ENCODE measurements around the gene CST3.
"Not testable (repeated sequence)": the region's sequence is repeated elsewhere in the genome, so short reads cannot be mapped to it uniquely, and the experiment has no call there.

Gene CST3

DNA sequence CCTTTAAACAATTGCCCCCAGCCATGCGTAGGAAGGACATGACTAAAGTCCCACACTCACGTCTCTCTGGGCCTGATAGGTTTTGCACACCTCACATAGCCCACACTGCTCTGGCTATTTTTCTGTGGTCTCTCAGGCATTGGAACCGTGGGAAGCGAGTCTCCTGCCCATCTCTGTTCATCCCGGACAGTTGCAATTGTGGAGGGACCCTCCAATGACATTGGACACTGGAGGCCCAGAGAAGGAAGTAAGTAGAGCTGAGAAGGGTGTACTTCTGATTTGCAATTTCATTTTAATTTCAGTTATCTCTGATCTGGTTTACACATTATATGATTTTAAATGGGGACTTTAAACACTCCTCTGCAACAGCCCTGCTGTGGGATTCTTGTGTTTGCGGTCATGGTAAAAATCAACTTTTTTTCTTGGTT, 23.3 kb upstream of the CST3 start:
- no peak for DNase-seq

GRCh38 chr20:23659989-23660837, 22.5 kb upstream of the CST3 start:
- no peak for DNase-seq

DNA sequence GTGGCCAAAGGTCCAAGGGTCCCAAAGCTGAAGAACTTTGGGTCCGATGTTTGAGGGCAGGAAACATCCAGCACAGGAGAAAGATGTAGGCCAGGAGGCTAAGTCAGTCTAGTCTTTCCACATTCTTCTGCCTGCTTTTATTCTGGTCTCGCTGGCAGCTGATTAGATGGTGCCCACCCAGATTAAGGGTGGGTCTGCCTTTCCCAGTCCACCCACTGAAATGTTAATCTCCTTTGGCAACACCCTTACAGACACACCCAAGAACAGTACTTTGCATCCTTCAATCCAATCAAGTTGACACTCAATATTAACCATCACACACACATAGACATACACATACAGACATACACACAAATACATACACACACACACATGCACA, 21.8 kb upstream of the CST3 start:
- not testable (repeated sequence) for DNase-seq

DNA sequence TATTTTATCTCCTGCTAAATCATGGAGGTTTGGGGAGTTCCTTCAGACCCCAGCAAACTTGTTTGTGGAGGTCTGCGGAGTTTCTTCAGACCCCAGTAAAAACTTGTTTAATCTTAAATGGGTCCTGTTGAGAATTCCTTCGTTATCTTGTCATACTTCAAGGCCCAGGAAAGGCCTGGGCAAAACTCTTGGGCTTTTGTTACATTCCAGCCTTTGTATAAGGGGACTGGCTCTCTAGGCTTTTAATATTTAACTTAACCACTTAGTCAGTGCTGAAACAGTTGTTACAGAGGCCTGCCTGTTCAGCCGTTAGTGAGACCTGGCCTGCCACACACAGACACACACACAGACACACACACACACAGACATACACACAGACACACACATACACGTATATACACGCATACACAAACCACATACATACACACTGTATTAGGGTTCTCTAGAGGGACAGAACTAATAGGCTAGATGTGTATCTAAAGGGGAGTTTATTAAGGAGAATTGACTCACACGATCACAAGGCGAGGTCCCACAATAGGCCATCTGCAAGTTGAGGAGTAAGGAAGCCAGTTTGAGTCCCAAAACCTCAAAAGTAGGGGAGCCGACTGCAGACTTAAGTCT, 21.3 kb upstream of the CST3 start:
- no peak for DNase-seq

DNA sequence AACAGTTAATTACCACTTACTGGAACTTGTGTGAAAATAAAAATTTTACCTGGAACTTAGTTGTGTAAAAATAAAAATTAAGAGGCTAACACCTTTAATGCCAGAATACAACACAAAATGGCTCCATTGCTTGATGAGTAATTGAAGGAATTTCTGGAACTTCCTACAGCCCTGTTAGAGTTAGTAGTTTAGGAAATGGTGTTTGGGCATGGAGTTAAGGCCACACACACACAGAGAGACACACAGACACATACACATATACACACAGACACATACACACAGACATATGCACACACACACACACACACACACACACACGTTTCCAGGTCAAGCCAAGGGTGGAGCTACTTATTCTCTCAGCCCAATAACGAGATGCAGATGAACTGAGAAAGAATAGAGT, 20.6 kb upstream of the CST3 start:
- no peak for DNase-seq

DNA sequence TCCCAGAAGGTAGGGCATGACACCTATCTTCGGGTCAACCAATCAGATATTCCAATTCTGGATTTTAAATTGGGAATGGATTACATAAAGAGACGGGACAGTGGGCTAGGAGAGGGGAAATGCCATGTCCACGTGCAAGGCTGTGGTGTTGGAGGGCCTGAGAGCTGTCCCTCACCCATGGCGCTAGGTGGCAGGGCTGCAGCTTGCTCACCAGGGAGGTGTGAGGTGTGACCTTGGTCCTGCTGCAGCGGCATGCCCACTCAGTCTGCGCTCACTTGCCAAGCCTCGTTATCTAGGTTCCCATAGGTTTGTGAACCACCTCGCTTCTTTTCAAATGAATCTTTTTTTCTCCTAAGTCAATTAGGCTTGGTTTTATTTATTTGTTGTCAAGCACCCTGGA, 19.4 kb upstream of the CST3 start:
- no peak for DNase-seq

DNA sequence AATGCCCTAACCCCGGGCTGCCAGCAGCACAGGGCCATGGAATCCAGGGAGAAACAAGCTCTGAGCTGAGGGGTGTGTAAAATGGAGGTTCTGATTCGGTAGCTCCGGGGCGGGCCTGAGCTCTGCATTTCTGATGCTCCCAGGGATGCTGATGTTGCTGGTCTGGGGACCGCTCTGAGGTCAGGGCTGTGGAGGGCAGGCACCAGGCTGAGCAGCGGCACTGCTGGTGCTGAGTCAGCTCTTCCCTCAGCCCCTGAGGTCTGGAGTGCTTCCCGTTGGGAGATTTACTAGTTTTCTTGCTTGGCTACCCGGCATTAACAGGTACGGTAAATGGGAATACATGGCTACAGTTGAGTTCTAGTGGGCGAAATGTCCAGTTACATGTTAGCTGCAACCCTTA, 18.6 kb upstream of the CST3 start:
- DNase-seq: no peak

DNA sequence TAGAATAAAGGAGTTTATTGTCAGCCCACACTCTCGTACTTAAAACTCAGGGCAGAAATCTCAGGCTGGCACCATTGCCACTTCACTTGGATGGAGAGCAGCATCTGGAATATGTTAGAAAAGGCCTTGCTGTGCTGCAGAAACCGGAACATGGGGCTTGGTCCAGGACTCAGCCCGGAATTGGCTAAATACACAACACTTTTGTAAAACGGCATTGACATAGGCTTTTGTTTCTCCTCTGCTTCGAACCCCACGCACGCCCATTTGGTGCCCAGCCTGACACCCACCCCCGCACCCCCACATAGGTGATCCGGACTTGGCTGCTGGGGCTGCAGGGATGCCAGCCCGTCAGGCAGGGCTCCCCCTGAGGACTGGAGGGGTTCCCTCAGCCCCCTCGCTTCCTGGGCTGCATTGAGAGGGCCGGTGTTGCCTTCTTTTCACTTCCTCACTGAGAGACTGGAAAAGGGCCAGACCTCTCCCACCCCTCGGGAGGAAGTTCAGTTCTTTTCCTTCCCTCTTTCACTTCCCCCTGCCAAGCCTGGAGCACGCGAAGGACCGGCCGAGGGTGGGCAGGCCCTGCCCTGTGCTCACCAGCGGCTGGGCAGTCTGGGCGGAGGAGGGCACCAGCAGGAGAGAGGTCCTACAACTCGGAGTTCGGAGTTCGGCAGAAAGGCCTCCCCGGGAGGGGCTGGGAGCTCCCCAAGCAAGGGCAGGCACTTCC, 17.9 kb upstream of the CST3 start:
- peak; percentile 10 for DNase-seq

DNA sequence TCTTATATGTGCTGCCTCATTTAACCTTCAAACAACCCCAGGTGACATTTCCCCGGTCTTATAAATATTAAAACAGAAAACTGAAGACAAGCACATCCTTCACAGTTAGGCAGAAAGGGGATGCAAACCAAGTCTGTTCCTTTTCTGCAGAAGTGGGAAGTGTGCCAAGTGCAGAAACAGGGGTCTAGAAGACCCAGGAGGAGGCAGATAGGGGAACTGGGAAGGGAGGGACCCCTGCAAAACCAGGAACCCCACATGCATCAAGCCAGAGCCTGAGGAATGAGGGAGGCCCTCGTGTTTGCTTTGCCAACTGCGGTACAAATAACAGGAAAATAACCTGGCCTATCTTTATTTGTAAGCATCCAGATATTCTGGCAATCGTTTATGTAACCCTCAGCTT, 17.0 kb upstream of the CST3 start:
- no peak for DNase-seq

GRCh38 chr20:23654000-23654399, 16.2 kb upstream of the CST3 start:
- no peak for DNase-seq

DNA sequence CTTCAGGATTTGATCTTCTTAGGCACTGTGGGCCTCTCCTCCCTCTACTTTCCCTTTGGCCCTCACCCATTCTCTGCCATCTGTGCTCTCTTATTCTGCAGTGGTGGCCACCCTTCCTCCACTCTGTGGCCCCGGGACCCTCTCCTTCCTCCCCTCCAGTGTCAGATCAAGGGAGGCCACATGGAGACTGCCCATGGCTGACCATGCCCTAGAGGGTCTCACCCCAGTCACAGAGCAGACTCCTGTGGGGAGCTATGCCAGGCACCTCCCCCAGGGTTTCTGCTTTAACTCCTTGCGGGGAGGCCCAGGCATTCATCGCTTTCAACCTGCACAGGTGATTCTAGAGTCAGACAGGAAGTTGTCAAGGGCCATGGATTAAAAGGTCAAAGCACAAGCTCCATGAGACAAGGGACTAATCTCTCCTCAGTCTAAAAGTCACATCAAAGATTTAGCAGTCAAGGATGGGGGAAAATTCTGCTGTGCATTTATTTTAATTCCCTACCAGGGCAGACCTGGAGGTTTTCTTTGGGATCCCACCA, 15.7 kb upstream of the CST3 start:
- no peak for DNase-seq

DNA sequence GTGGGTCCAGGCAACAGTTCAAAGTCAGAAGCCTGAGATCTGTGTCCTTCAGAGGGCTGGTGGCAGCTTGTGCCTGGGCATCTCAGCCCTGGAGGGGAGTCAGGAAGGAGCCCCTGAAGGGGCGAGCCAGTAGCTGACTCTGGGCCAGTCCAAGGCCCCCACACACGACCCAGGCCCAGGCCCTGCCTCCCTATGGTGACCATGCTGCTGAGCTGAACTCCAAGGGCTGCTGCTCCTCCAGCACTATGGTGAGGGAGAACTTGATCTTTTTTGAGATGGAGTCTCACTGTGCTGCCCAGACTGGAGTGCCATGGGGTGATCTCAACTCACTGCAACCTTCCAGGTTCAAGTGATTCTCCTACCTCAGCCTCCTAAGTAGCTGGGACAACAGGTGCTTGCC, 15.2 kb upstream of the CST3 start:
- DNase-seq: no peak

DNA sequence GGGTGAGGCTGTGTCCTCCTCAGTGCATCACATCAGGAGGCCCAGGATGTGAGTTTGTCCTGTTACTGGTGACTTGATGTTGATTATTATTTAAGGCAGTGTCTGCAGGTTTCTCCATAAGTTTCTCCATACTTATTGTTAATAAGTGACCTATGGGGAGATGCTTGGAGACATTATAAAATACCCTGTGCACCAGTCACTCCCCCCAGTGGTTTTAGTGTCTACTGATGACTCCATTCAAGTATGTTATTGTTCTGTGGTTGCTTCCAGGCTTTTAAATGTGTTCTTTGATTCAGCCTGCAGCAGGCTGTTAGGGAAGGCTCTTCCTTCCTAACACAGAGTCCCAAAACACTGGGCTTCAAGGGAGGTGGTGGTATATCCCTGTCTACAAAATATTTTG, 14.6 kb upstream of the CST3 start:
- DNase-seq: no peak

DNA sequence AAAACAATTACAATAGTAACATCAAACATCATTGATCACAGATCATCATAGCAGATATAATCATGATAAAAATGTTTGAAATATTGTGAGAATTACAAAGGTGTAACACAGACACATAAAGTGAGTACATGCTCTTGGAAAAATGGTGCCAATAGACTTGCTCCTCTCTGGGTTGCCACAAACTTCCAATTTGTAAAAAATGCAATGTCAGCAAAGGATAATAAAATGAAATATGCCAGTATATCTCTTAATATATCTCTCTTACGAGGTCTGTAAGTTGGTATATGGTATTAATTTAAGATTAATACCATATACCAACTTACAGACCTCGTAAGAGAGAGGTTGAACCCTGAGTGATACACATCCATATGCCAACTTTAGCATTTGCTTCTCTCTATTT, 13.4 kb upstream of the CST3 start:
- no peak for DNase-seq

DNA sequence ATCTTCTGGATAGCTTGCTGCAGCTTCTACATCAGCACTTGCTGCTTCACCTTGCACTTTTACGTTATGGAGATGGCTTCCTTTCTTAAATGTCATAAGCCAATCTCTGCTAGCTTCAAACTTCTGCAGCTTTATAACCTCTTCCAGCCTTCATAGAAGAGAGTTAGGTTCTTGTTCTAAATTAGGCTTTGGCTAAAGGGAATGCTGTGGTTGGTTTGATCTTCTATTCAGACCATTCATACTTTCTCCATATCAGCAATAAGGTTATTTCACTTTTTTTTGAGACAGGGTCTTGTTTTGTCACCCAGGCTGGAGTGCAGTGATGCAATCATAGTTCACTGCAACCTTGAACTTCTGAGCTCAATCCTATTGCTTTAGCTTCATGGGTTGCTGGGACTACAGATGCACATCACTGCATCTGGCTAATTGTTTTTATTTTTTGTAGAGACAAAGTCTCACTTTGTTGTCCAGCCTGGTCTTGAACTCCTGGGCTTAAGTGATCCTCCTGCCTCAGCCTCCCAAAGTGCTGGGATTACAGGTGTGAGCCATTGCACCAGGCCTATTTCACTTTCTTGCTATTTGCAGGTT, 12.2 kb upstream of the CST3 start:
- DNase-seq: no peak

DNA sequence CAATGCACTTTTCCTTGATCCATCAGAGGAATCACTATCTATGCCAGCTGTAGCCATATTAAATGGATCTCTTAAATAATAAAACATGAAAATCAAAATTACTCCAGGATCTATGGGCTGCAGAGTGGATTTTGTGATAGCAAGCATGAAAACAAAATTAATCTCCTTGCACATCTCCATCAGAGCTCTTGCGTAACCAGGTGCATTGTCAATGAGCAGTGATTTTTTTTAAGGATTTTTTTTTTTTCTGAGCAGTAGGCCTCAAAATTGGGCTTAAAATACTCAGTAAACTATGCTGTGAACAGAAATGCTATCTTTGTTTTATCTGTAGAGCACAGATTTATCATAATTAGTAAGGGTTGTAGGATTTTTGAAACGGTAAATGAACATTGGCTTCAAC, 11.5 kb upstream of the CST3 start:
- no peak for DNase-seq

GRCh38 chr20:23647346-23647745, 9.6 kb upstream of the CST3 start:
- DNase-seq: no peak

DNA sequence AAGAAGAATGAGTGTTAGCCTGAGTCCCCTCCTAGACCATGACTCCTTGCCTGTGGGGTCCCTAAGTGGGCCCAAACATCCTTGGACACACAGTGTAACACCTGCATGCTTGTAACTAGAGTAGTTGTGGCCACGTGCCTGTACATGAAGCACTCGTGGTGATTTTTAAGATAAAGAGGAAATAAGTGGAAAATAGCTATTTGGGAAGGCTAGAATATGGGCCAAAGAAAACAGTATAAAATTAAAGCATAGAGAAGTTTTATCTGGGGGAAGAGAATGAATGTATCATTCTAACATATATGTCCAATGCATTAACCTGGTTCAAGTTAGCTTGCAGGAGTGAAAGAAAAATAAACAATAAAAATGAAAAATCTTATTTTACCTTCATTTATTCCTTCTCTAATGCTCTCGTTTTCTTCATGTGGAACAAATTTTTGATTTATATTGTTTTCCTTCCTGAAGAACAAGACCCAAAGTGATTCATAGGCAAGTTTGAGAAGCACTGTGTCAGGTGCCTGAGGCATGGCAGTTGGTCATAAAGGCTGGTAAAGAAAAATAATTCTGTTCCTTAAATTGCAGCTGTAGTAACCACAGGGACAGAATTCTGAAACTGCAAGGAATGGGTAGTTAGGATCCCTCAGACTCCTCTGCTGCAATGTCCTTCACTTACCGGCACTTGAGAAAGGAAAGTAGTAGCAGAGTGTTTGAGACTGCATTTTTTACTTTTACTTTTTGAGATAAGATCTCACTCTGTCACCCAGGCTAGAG, 8.5 kb upstream of the CST3 start:
- DNase-seq: no peak

- DNase-seq: no peak
Measured at GRCh38 chr20:23645575-23645974, 7.8 kb upstream of the CST3 start.

DNA sequence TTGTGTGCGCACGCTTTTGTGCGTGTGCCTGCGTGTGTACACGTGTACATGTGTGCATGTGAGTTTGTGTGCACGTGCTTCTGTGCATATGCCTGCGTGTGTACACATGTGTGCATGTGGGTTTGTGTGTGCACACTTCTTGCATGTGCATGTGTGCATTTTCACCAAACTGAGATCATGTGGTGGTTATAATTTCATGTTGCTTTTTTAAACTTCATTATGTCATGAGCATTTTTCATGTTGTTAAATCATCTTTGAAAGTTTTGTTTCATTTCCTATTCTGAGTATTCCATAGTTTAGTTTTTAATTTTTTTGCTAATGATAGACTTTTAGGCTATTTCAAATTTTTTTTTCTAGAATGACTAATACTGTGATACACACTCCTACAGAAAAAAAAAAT, 6.4 kb upstream of the CST3 start:
- DNase-seq: no peak

DNA sequence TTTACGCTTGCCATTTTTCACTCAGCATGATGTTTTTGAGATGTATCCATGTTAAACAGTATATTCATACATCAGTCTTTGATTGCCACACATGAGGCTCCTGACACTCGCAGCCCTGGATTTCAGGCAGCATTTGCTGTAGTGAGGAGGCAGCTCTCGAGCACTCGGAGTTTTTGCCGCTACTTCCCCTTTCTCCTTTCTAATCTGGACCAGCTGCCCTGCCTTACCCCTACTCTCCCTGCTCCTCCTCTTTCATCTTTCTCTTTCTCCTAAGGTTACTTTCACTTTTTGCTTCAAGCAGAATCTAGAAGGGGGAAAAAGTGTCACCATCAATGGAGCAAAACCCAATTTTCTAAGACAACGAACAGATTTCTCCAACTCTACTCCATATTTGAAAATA, 5.9 kb upstream of the CST3 start:
- no peak for DNase-seq

DNA sequence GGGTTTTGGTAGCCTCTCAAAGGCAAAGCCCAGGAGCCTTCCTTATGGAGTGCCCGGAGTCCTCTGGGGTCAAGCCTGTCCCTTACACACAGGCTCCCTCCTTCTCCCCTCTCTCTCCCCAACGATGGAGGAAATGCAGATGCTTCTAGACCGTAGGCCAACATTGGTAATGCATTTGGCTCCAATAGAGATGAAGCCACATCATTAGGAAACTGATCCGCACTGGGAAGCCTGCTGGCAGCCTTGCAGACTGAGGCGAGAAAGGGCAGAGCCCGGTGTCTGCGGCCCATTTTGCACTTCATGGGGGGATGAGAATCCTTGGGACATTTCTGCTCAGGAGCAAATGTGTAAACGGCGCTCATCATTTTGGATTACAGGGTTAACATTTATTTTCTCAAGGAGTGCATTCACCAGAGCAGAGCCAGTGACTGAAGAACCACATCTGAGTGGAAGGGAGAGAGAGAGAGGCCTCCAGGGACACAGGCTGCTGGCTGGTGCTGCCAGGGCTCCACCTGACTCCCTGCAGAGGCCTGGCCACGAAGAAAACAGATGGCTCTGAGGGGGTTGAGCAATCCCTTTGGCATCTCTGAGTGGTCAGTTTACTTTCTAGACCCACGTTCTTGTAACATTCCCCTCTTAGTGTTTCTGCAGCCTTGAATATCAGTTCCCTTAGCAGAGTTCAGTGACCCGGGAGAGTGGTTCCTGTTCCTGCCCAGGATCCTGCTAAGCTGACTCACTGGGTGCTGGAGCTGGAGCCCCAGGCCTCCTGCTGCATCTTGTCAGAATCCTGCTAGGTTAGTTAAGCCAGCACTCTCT, 4.4 kb upstream of the CST3 start:
- no peak for DNase-seq
